Activated CD4-positive, alpha-beta T cell treated with anti-CD3 and anti-CD28 coated beads for 24 hours (primary cell): ENCODE data around the gene HUNK.
"Not testable (repeated sequence)": the region's sequence is repeated elsewhere in the genome, so short reads cannot be mapped to it uniquely, and the experiment has no call there.

Source experiments
- DNase-seq, 2 donors: peaks; one replicate each; pipeline ENCODE4 v3.0.0-alpha.2; 2020; ENCODE audit warnings: low read depth in 2 of 2

Gene HUNK

DNA sequence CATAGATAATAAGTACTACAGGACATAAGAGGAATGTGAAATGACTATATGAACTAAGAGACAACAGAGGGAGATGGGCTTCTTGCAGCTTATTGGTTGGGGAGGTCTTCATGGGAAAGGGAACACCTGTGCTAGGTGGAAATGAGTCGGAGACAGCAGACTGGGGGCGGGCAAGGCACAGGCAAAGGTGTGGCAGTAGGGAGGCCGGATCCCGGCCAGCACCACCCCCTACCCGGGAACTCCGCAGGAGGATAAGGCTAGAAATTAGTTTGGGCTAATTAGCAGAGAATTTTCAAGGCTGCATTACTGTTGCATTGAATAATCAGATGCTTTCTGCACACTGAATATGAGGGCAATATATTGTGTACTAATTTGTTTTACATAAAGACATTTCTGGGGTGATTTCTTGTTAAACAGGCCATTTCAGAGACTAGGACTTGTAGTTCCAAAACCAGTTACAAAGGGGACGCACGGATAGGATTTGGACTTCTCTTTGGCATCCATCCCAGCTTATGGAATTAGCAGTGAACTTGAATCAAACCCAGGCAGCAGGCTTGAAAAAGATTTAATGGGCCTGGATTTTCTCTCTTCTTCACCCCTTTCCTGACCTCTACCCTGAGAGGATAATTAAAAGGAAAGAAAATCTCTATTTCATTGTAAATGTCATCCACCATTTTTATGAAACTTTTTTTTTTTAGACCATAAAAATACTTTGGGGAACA is 2.2 kb upstream of the HUNK start:
- DNase-seq = no peak

- DNase-seq = not testable (repeated sequence)
These were observed 1.4 kb upstream of the HUNK start for GRCh38 chr21:31871371-31871770.

DNA sequence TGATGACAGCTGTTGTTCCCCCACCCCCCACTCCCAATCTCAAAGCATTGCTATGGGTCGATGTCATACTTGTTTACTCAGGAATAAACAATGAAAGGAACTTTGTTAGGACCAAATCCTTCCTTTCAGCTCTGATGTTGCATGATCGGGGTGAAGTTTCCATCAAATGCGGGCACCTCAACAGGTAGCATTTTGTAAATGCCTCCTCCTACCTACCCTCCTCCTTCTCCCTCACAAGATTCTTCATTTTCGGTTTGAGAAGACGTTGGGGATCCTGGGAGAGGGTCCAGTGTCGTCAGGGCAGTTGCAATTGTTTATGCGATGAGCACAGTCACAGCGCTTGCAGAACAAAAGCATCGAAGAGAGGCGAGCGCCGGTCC is 758 bp upstream of the HUNK start:
- DNase-seq = no peak

GRCh38 chr21:31873275-31873695 is 465 bp downstream of the HUNK start:
- DNase-seq = peak in 1 of 2 donors; percentile 0

DNA sequence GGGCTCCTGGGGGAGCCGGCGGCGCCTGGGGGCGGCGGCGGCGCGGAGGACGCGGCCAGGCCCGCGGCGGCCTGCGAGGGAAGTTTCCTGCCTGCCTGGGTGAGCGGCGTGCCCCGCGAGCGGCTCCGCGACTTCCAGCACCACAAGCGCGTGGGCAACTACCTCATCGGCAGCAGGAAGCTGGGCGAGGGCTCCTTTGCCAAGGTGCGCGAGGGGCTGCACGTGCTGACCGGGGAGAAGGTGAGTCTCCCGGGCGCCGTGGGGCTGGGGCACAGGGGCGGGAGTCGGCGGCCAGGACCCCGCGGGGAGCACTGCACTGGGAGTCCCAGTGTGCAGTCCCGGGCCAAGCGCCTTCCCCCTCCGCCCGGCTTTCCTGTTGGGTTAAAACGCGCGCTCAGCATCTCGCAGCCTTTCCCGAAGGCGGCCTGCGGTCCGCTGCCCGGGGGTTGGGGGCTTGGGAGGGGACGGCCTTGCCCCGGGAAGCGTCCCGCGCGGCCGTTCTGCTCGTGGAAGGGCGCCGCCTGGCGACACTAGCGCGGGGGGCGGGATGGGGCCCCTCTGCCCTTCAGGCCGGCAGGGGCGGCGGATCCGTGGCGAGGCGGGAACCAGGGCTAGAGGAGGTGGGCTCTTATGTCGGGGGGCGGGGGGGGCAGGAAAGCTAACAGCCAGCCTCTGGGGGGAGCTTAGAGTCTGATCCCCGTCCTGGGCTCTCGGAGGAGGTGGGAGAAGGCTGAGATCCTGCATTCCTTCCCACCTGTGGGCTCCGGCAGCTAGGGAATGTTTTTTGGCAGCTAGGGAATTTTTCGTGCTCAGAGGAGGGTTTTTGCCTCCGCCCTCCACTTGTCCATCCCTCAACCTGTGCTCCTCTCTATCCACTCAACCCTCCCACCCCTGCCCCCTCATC is 1.1 kb downstream of the HUNK start:
- peak; percentile 13 to 55 for DNase-seq

- DNase-seq = no peak
These were observed 2.0 kb downstream of the HUNK start for GRCh38 chr21:31874812-31875212.

DNA sequence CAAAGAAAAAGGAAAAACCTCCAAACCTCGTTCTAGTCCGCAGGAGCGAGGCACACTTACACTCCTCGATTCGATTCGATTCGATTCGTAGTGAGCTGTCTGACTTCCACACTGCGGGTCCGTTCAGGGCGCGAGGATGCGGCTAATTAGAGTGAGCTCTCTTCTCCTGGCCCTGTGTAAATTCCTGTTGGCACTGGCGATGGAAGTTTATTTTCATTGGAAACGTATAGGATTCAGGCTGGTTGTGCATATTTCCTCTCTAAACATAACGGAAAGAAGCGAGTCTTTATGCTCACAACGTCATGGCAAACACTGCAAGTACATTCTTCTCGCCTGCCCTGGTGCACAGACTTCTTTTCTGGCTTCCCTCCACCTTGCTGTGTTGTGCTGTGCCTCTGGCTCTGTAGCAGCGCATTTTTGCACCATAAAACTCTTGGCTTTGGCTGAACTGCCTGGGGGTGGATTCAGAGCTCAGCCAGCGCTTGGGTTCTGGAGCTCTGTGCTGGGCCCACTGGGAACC is 2.7 kb downstream of the HUNK start:
- DNase-seq = no peak

DNA sequence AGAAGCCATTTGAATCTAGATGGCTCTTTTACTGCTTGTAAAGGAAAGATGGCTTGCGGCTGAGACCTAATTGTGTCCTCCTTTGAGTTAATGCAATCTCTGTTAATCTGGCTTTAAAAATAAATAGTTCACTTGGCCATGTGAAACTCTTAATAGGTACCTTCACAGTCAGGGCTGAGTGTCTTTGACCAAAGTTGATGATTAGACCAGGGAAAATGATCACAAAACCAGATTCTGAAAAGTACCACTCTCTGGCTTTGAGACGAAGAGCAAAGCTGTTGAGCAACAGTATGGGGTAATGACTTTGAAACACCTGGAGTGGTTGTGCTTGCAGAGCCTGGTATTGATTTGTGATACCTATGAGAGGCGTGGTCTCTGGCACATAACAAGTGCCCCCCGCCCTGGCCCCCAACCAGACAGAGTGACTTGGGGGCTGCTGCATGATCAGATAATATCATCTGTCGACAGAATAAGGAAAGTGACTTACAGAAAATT is 4.7 kb downstream of the HUNK start:
- no peak for DNase-seq

GRCh38 chr21:31878831-31879230 is 6.0 kb downstream of the HUNK start:
- DNase-seq = no peak

GRCh38 chr21:31879241-31879650 is 6.4 kb downstream of the HUNK start:
- no peak for DNase-seq

GRCh38 chr21:31879911-31880310 is 7.1 kb downstream of the HUNK start:
- DNase-seq = no peak

- DNase-seq = no peak
These were observed 8.0 kb downstream of the HUNK start for GRCh38 chr21:31880816-31881215.

- no peak for DNase-seq
These were observed 9.9 kb downstream of the HUNK start for GRCh38 chr21:31882711-31883110.

DNA sequence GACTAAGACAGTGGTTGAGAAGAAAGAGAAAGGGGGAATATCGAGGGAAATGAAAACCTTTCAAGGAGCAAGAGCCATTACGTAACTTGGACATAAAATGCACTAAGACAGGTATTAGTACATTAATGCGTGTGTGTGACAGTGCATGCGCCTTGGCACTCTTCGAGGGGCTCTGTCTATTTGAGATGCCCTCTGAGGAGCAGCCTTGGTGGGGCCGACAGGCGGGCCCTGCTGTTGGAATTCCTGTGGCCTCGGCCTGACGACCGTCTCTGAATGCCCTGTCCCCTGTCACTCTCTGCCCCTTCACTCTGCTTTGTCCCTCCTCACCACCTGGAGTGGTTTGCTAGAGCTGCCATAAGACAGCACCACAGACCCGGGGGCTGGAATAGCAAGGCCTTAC is 12.3 kb downstream of the HUNK start:
- no peak for DNase-seq

GRCh38 chr21:31886915-31887314 is 14.1 kb downstream of the HUNK start:
- no peak for DNase-seq

DNA sequence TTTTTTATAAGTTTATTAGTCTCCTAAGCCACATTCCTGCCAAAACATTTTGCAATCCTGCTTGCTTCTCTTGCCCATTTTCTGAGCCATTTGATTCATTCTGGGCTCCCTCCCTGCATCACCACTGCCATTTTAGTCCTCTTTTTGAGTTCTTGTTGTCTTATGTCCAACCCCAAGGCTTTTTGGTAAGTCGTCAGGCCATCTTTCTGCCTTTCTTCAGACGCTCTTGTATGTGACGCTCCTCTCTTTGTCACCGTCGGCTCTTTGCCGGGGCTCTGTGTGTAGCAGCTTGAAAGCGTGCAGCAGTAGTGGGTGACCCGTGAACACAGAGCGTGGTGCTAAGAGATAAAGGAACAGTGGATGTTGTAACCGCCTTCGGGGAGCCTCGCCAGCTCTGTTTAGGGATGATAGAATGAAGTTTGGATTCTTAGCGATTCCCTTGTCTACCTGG is 14.6 kb downstream of the HUNK start:
- no peak for DNase-seq

GRCh38 chr21:31888936-31889371 is 16.1 kb downstream of the HUNK start:
- DNase-seq = no peak

DNA sequence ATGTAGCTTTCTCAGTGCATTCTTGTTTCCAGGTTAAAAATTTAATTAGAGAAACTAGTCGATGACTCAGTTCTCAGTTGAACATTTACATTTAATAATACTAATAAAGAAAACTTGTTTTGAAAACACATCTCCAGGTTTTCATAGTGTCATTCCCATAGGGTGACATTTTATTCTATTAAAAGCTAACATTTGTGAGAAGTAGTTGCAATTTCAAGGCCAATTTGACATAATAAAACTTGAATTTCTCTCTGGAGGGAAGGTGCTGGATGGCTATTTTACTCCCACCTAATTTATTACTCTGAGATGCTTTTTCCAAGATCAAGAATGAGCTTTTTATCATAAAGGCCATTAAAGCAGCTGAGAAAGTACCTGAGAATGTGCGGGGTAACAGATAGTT is 16.6 kb downstream of the HUNK start:
- no peak for DNase-seq

DNA sequence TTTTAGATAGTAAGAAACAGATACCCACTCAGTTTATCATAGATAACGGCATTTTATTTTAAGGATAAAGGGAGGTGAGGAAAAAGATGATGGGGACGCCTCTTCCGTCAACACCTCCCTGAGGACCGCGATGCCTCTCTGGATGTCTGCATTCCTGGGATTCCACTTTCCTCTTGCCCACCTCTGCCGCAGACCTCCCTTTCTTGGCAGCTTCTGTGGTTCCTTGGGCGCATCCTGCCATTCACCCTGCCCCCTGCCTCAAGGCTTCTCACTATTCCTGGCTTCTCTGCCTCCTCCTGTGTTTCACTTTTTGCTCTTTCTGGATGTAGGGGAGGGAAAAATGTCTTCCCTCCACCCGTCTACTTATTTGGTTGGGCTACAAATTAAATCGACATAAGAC is 19.9 kb downstream of the HUNK start:
- no peak for DNase-seq

DNA sequence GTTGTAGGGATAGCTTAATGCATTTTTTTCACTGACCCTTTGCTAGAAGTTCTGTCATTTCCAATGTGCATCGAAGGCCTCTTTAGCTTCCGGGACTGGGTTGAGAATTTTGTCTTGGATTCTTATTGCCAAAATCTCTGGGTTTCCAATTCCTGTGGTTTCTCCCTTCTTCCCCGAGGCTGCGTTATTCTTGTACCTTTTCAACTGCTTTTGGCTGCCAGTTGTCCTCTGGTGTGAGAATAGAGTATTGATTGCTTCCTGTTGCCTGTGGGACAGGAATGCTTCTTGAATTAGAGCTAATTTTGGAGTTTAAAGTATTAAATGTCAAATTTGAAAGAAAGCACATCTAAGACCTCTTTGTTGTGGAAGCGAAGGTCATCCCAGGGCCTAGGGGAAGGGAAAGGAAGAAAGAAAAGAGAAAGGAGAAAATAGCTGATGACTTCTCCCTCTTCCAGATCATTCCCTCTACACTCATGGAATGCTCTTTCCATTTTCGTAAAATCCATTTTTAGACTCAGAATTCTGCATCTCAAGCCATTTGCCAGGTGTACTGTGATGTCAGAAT is 21.1 kb downstream of the HUNK start:
- no peak for DNase-seq

DNA sequence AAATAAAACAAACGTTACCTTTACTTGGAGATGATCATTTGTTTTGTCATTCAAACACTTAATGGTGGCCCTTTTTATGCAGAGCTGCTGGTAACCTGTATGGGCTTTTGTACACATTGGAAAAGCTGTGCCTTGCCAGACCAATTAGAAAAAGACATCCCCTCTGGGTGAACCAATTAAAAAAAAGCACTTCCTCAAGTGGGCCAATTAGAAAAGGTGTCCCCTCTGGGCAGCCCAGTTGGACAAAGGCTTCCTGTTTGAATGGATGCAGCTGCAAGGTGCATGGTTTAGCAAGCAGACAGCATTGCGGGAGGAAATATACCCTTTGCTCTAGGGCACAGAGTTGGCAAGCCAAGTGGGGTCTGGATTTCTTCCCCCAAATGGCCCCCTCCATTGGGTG is 21.6 kb downstream of the HUNK start:
- no peak for DNase-seq
